Epithelial cell of proximal tubule (primary cell): ENCODE data around the gene TRPC4AP. TPM values are rescaled to one million over a fixed set of nuclear protein-coding genes. Genes with fewer than 3 reads are reported as not detected.

ENCODE experiments used
- DNase-seq: peaks from one replicate; pipeline ENCODE4 v3.0.0-alpha.2; 2011; ENCODE audit warnings: low read depth
- H3K4me3 ChIP-seq: 2 replicates; pipeline ENCODE4 v1.5.1; 2011; ENCODE audit warnings: low read depth, mild to moderate bottlenecking, low read length
- CTCF ChIP-seq: conservative IDR thresholded peaks from 2 replicates; pipeline ENCODE4 v1.5.1; 2012; ENCODE audit warnings: low read depth, mild to moderate bottlenecking, low read length
- total RNA-seq: library from RNA; depleted of rRNA; stranded (reverse); fragments of >200 nt; gene quantifications from 2 replicates; pipeline ENCODE4 v1.2.3, GENCODE V29; 2015

Gene TRPC4AP
- total RNA-seq, 1 donor from 2014 or later, result 58.6 TPM

- TF ChIP-seq CTCF, result no peak
- no peak overlapping the region for H3K4me3 ChIP-seq
- DNase-seq, result no peak
Observed at GRCh38 chr20:35014537-35014936, 78.1 kb downstream of the TRPC4AP start.

GRCh38 chr20:35013421-35014411 lies 78.9 kb downstream of the TRPC4AP start:
- H3K4me3 ChIP-seq, result no peak overlapping the region
- no peak for TF ChIP-seq CTCF
- DNase-seq, result no peak

GRCh38 chr20:35012227-35013069 lies 80.2 kb downstream of the TRPC4AP start:
- TF ChIP-seq CTCF, result no peak
- no peak for DNase-seq
- H3K4me3 ChIP-seq, result no peak overlapping the region

GRCh38 chr20:35011589-35012226 lies 80.9 kb downstream of the TRPC4AP start:
- no peak for DNase-seq
- no peak overlapping the region for H3K4me3 ChIP-seq
- no peak for TF ChIP-seq CTCF

- no peak for DNase-seq
- H3K4me3 ChIP-seq, result no peak overlapping the region
- no peak for TF ChIP-seq CTCF
Observed at GRCh38 chr20:35010405-35011192, 82.0 kb downstream of the TRPC4AP start.

GRCh38 chr20:35009665-35010328 lies 82.8 kb downstream of the TRPC4AP start:
- no peak overlapping the region for H3K4me3 ChIP-seq
- TF ChIP-seq CTCF, result no peak
- DNase-seq, result no peak
